NOMO-1 treated with dmso at 0.1 percent for 144 hours (cell line): ENCODE measurements around the gene DCUN1D2.
"Not testable (repeated sequence)": the region's sequence is repeated elsewhere in the genome, so short reads cannot be mapped to it uniquely, and the experiment has no call there.

Experiments used
- DNase-seq: peaks from one replicate; lab custom pipeline; 2025; ENCODE audit not compliant: unreplicated experiment; lab: John Stamatoyannopoulos, UW

DCUN1D2 gene

GRCh38 chr13:113490496-113491417 lies at the start of gene DCUN1D2:
Gene DCUN1D2 (minus strand): TSS chr13:113490711. CDS start chr13:113490669, 42 bp downstream.
- DNase-seq, result peak; percentile 92

GRCh38 chr13:113539822-113540221 lies 49.3 kb upstream of the DCUN1D2 start:
- DNase-seq, result no peak

- DNase-seq, result no peak
These were observed 48.7 kb upstream of the DCUN1D2 start for GRCh38 chr13:113539176-113539575.

- DNase-seq, result no peak
These were observed 48.2 kb upstream of the DCUN1D2 start for GRCh38 chr13:113538689-113539058.

- no peak for DNase-seq
These were observed 47.6 kb upstream of the DCUN1D2 start for GRCh38 chr13:113537909-113538688.

- DNase-seq, result no peak
These were observed 46.7 kb upstream of the DCUN1D2 start for GRCh38 chr13:113537205-113537604.

GRCh38 chr13:113536461-113537110 lies 46.1 kb upstream of the DCUN1D2 start:
- DNase-seq, result no peak

- DNase-seq, result no peak
These were observed 44.9 kb upstream of the DCUN1D2 start for GRCh38 chr13:113535381-113535781.

- no peak for DNase-seq
These were observed 43.8 kb upstream of the DCUN1D2 start for GRCh38 chr13:113534236-113534860.

GRCh38 chr13:113533161-113533840 lies 42.8 kb upstream of the DCUN1D2 start:
- DNase-seq, result no peak

- no peak for DNase-seq
These were observed 41.8 kb upstream of the DCUN1D2 start for GRCh38 chr13:113532156-113532806.

- no peak for DNase-seq
These were observed 40.7 kb upstream of the DCUN1D2 start for GRCh38 chr13:113531041-113531873.

GRCh38 chr13:113528813-113529180 lies 38.3 kb upstream of the DCUN1D2 start:
- DNase-seq, result no peak

- no peak for DNase-seq
These were observed 37.7 kb upstream of the DCUN1D2 start for GRCh38 chr13:113528101-113528812.

GRCh38 chr13:113527272-113527958 lies 36.9 kb upstream of the DCUN1D2 start:
- DNase-seq, result no peak

GRCh38 chr13:113526466-113527220 lies 36.1 kb upstream of the DCUN1D2 start:
- DNase-seq, result no peak

- not testable (repeated sequence) for DNase-seq
These were observed 31.9 kb upstream of the DCUN1D2 start for GRCh38 chr13:113522438-113522837.
